WTC11 (cell line): ENCODE results near the gene TMC4. TPM values are rescaled to one million over a fixed set of nuclear protein-coding genes. Genes with fewer than 3 reads are reported as not detected.

Experiments used
- ATAC-seq: fragments of 200-7000 bp; cut with Tn5 transposase; 2 replicates; pipeline ENCODE4 v1.10.0; 2021; ENCODE audit warnings: mild to moderate bottlenecking, moderate library complexity
- CTCF ChIA-PET: fragments of 300-600 bp; sonication (Branson Sonifier 250); formaldehyde crosslinking; loops from one replicate; lab custom pipeline; 2021; ENCODE audit warnings: antibody characterized with exemption; lab: Charles Lee
- POLR2A ChIA-PET: fragments of 350-600 bp; sonication (Branson Sonifier 250); formaldehyde crosslinking; loops from one replicate; lab custom pipeline; 2021; ENCODE audit warnings: antibody characterized with exemption; lab: Charles Lee
- DNase-seq: peaks from one replicate; pipeline ENCODE4 v3.0.0; 2021; ENCODE audit warnings: low spot score
- H3K27ac Mint-ChIP-seq: 2 replicates; pipeline ENCODE4 v1.8.0; 2021; ENCODE audit warnings: mixed read lengths
- H3K27me3 Mint-ChIP-seq: 2 replicates; pipeline ENCODE4 v1.8.0; 2021; ENCODE audit warnings: low read depth, mild to moderate bottlenecking, moderate library complexity, mixed read lengths
- H3K36me3 Mint-ChIP-seq: 2 replicates; pipeline ENCODE4 v1.8.0; 2021; ENCODE audit warnings: mixed read lengths
- H3K4me1 Mint-ChIP-seq: 2 replicates; pipeline ENCODE4 v1.8.0; 2022; ENCODE audit warnings: mixed read lengths
- H3K4me3 Mint-ChIP-seq: 2 replicates; pipeline ENCODE4 v1.8.0; 2021; ENCODE audit warnings: mild to moderate bottlenecking, moderate library complexity, mixed read lengths
- H3K9me3 Mint-ChIP-seq: 2 replicates; pipeline ENCODE4 v1.8.0; 2021; ENCODE audit warnings: mixed read lengths
- CBFB ChIP-seq: sonication (generic); formaldehyde crosslinking; IDR thresholded peaks from 2 replicates; pipeline ENCODE4 v1.8.1; 2022; ENCODE audit warnings: mild to moderate bottlenecking, low read depth, missing genetic modification reagents
- ERG ChIP-seq: fragments of 250-450 bp; sonication (Bioruptor Pico); IDR thresholded peaks from 2 replicates; pipeline ENCODE4 v1.8.0; 2021; ENCODE audit warnings: mild to moderate bottlenecking
- ESRRA ChIP-seq: sonication (generic); formaldehyde crosslinking; IDR thresholded peaks from 2 replicates; pipeline ENCODE4 v1.8.1; 2022; ENCODE audit warnings: mild to moderate bottlenecking, missing genetic modification reagents, borderline replicate concordance
- FOXJ3 ChIP-seq: sonication (generic); formaldehyde crosslinking; IDR thresholded peaks from 2 replicates; pipeline ENCODE4 v1.9.0; 2021; ENCODE audit warnings: missing genetic modification reagents, mild to moderate bottlenecking, borderline replicate concordance
- GABPB1 ChIP-seq: sonication (generic); formaldehyde crosslinking; IDR thresholded peaks from 2 replicates; pipeline ENCODE4 v1.8.1; 2023; ENCODE audit warnings: mild to moderate bottlenecking, missing genetic modification reagents
- HMGA2 ChIP-seq: fragments of 250-450 bp; sonication (Bioruptor Pico); IDR thresholded peaks from 2 replicates; pipeline ENCODE4 v1.4.0; 2021; ENCODE audit warnings: mild to moderate bottlenecking, moderate library complexity
- HMGXB4 ChIP-seq: sonication (generic); formaldehyde crosslinking; IDR thresholded peaks from 2 replicates; pipeline ENCODE4 v1.8.1; 2023; ENCODE audit warnings: mild to moderate bottlenecking, moderate library complexity, missing genetic modification reagents
- IRF1 ChIP-seq: sonication (generic); formaldehyde crosslinking; IDR thresholded peaks from 2 replicates; pipeline ENCODE4 v1.8.0; 2023; ENCODE audit warnings: missing genetic modification reagents
- MAX ChIP-seq: sonication (generic); formaldehyde crosslinking; IDR thresholded peaks from 2 replicates; pipeline ENCODE4 v1.8.0; 2022; ENCODE audit warnings: mild to moderate bottlenecking, missing genetic modification reagents
- MXD4 ChIP-seq: fragments of 250-450 bp; sonication (Bioruptor Pico); IDR thresholded peaks from 2 replicates; pipeline ENCODE4 v1.8.0; 2021; ENCODE audit warnings: mild to moderate bottlenecking, moderate library complexity, borderline replicate concordance
- NFATC4 ChIP-seq: fragments of 250-450 bp; sonication (Bioruptor Pico); IDR thresholded peaks from 2 replicates; pipeline ENCODE4 v1.9.0; 2021; ENCODE audit warnings: mild to moderate bottlenecking
- NFE2L1 ChIP-seq: sonication (generic); formaldehyde crosslinking; IDR thresholded peaks from 2 replicates; pipeline ENCODE4 v1.8.1; 2023; ENCODE audit warnings: missing genetic modification reagents
- OVOL2 ChIP-seq: fragments of 250-450 bp; sonication (Bioruptor Pico); IDR thresholded peaks from 2 replicates; pipeline ENCODE4 v1.9.0; 2021; ENCODE audit warnings: mild to moderate bottlenecking, borderline replicate concordance
- PRRX2 ChIP-seq: fragments of 250-450 bp; sonication (Bioruptor Pico); IDR thresholded peaks from 2 replicates; pipeline ENCODE4 v1.8.0; 2021; ENCODE audit warnings: mild to moderate bottlenecking
- SMAD3 ChIP-seq: sonication (generic); formaldehyde crosslinking; IDR thresholded peaks from 2 replicates; pipeline ENCODE4 v1.8.0; 2022; ENCODE audit warnings: missing genetic modification reagents, mild to moderate bottlenecking, borderline replicate concordance
- TEAD1 ChIP-seq: sonication (generic); formaldehyde crosslinking; IDR thresholded peaks from 2 replicates; pipeline ENCODE4 v1.8.0; 2022; ENCODE audit warnings: mild to moderate bottlenecking, missing genetic modification reagents
- ZNF219 ChIP-seq: sonication (generic); formaldehyde crosslinking; IDR thresholded peaks from 2 replicates; pipeline ENCODE4 v1.8.0; 2023; ENCODE audit warnings: missing genetic modification reagents, mild to moderate bottlenecking, borderline replicate concordance
- ZNF263 ChIP-seq: sonication (generic); formaldehyde crosslinking; IDR thresholded peaks from 2 replicates; pipeline ENCODE4 v1.8.1; 2022; ENCODE audit warnings: low read depth, mild to moderate bottlenecking, moderate library complexity, missing genetic modification reagents
- ZNF416 ChIP-seq: fragments of 250-450 bp; sonication (Bioruptor Pico); IDR thresholded peaks from 2 replicates; pipeline ENCODE4 v1.9.0; 2021; ENCODE audit warnings: mild to moderate bottlenecking, inconsistent platforms
- total RNA-seq: library from RNA; stranded (reverse); gene quantifications from 3 replicates; pipeline ENCODE4 v1.2.3, GENCODE V29; 2021
- TF ChIP-seq, protein P1 (sequence below): sonication (generic); formaldehyde crosslinking; IDR thresholded peaks from 2 replicates; pipeline ENCODE4 v1.8.0; 2022; ENCODE audit warnings: mild to moderate bottlenecking, missing genetic modification reagents
- TF ChIP-seq, protein P2 (sequence below): sonication (generic); formaldehyde crosslinking; IDR thresholded peaks from 2 replicates; pipeline ENCODE4 v1.8.0; 2023; ENCODE audit warnings: mild to moderate bottlenecking, missing genetic modification reagents

TMC4 gene
- total RNA-seq, 1 experiment from 2014 or later: 9.3 TPM

- H3K27me3 Mint-ChIP-seq: no peaks in the 10 kb centered on the region; the same call in 1 of the 2 replicates
- peaks cover 20% of the 10 kb centered on the region for H3K4me1 Mint-ChIP-seq
- TF ChIP-seq TEAD1 (CRISPR knock-in tag): no peak
- TF ChIP-seq, all 79 proteins: peak for 0
- Mint-ChIP-seq H3K4me3 (no peak overlapping the region), H3K27ac (peak overlapping the region; percentile 65), H3K36me3 (peaks cover 27% of the 10 kb centered on the region), H3K9me3 (no peaks in the 10 kb centered on the region)
- DNase-seq (no peak), ATAC-seq (no peak)
- ChIA-PET CTCF (interaction anchor here (1.2 to 1.4 kb wide), 2 partner anchors 20 to 55 kb away, joined by 5 read pairs; partner anchors contain the start of gene TSEN34), POLR2A (no interaction called here)
Measured at GRCh38 chr19:54211235-54211634, 38.3 kb upstream of the TMC4 start.

- peaks cover 28% of the 10 kb centered on the region for H3K4me1 Mint-ChIP-seq
- TF ChIP-seq GABPB1 (CRISPR knock-in tag): peak; percentile 37; the same call in 1 of the 2 replicates
- TF ChIP-seq, protein P1, sequence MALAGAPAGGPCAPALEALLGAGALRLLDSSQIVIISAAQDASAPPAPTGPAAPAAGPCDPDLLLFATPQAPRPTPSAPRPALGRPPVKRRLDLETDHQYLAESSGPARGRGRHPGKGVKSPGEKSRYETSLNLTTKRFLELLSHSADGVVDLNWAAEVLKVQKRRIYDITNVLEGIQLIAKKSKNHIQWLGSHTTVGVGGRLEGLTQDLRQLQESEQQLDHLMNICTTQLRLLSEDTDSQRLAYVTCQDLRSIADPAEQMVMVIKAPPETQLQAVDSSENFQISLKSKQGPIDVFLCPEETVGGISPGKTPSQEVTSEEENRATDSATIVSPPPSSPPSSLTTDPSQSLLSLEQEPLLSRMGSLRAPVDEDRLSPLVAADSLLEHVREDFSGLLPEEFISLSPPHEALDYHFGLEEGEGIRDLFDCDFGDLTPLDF (CRISPR knock-in tag): no peak
- peak overlapping the region; percentile 52 for H3K27ac Mint-ChIP-seq
- H3K36me3 Mint-ChIP-seq: peaks cover 39% of the 10 kb centered on the region
- ATAC-seq (peak; percentile 6), DNase-seq (no peak)
- POLR2A ChIA-PET: interaction anchor here (0.7 to 3.9 kb wide), 4 partner anchors 18 to 877 kb away, joined by 3 to 21 read pairs (median 6); partner anchors contain the start of gene TSEN34
- no peaks in the 10 kb centered on the region for H3K9me3 Mint-ChIP-seq
- no peak overlapping the region for H3K4me3 Mint-ChIP-seq
- CTCF ChIA-PET: interaction anchor here (0.5 to 2.6 kb wide), 3 partner anchors 17 to 56 kb away, joined by 3 to 14 read pairs (median 6); no protein-coding TSS in a partner anchor
- no peaks in the 10 kb centered on the region; the same call in 1 of the 2 replicates for H3K27me3 Mint-ChIP-seq
Measured at GRCh38 chr19:54209811-54210494, 37.0 kb upstream of the TMC4 start.

- no peaks in the 10 kb centered on the region; the same call in 1 of the 2 replicates for H3K27me3 Mint-ChIP-seq
- TF ChIP-seq HMGXB4 (CRISPR knock-in tag) (no peak), NFATC4 (peak; percentile 69), IRF1 (CRISPR knock-in tag) (peak; percentile 44; the same call in 1 of the 2 replicates), ZNF219 (CRISPR knock-in tag) (no peak), MAX (CRISPR knock-in tag) (no peak), MXD4 (no peak), SMAD3 (no peak), PRRX2 (peak; percentile 54; the same call in 1 of the 2 replicates), CBFB (no peak), ESRRA (CRISPR knock-in tag) (0 out of 2 replicates have a peak, but pooled peaks have one; percentile 54), NFE2L1 (CRISPR knock-in tag) (no peak), ZNF263 (no peak), OVOL2 (no peak), ERG (CRISPR knock-in tag) (peak; percentile 91; the same call in 1 of the 2 replicates), HMGA2 (no peak), FOXJ3 (CRISPR knock-in tag) (no peak), ZNF416 (CRISPR knock-in tag) (peak; percentile 78; the same call in 1 of the 2 replicates)
- TF ChIP-seq, protein P2, sequence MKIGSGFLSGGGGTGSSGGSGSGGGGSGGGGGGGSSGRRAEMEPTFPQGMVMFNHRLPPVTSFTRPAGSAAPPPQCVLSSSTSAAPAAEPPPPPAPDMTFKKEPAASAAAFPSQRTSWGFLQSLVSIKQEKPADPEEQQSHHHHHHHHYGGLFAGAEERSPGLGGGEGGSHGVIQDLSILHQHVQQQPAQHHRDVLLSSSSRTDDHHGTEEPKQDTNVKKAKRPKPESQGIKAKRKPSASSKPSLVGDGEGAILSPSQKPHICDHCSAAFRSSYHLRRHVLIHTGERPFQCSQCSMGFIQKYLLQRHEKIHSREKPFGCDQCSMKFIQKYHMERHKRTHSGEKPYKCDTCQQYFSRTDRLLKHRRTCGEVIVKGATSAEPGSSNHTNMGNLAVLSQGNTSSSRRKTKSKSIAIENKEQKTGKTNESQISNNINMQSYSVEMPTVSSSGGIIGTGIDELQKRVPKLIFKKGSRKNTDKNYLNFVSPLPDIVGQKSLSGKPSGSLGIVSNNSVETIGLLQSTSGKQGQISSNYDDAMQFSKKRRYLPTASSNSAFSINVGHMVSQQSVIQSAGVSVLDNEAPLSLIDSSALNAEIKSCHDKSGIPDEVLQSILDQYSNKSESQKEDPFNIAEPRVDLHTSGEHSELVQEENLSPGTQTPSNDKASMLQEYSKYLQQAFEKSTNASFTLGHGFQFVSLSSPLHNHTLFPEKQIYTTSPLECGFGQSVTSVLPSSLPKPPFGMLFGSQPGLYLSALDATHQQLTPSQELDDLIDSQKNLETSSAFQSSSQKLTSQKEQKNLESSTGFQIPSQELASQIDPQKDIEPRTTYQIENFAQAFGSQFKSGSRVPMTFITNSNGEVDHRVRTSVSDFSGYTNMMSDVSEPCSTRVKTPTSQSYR (CRISPR knock-in tag): no peak
Measured at GRCh38 chr19:54209058-54209810, 36.3 kb upstream of the TMC4 start.

More at GRCh38 chr19:54209058-54209810, 36.3 kb upstream of the TMC4 start:
- Mint-ChIP-seq H3K36me3 (peaks cover 47% of the 10 kb centered on the region), H3K4me3 (no peak overlapping the region), H3K9me3 (no peaks in the 10 kb centered on the region), H3K4me1 (peaks cover 35% of the 10 kb centered on the region), H3K27ac (peak overlapping the region; percentile 91)
- ATAC-seq: peak; percentile 43
- CTCF ChIA-PET: interaction anchor here (0.5 to 2.6 kb wide), 4 partner anchors 17 to 57 kb away, joined by 3 to 14 read pairs (median 5); no protein-coding TSS in a partner anchor
- POLR2A ChIA-PET: interaction anchor here (0.9 to 3.9 kb wide), 6 partner anchors 9 to 108 kb away, joined by 3 to 21 read pairs (median 6); partner anchors contain the start of genes MBOAT7, RPS9 and TSEN34
- DNase-seq: peak; percentile 36
